DND-41 (cell line): ENCODE measurements around the gene BRINP2.

Experiments
- CTCF ChIP-seq: IDR thresholded peaks from 2 replicates; pipeline ENCODE4 v1.5.1; 2012; ENCODE audit warnings: borderline replicate concordance, low read length, moderate library complexity, mild to moderate bottlenecking; ENCODE audit not compliant: poor library complexity, severe bottlenecking; ENCODE audit errors: extremely low read depth
- EZH2 ChIP-seq: IDR thresholded peaks from 3 replicates; pipeline ENCODE4 v1.6.1; 2012; ENCODE audit warnings: borderline replicate concordance, low read depth, mild to moderate bottlenecking, moderate library complexity, low read length, inconsistent platforms; ENCODE audit not compliant: severe bottlenecking

GRCh38 chr1:177142791-177143271 lies 27.9 kb upstream of the BRINP2 start:
- TF ChIP-seq CTCF (no peak), EZH2 (no peak)
